Endothelial cell of umbilical vein (primary cell): Measurements from ENCODE around the gene ULK2. TPM values are rescaled to one million over a fixed set of nuclear protein-coding genes. Genes with fewer than 3 reads are reported as not detected.

Experiments
- BruUV-seq: library from RNA; stranded (reverse); fragments of 400-500 nt; replicated peaks from 2 replicates; lab custom pipeline; 2021; lab: Mats Ljungman, UMichigan
- CTCF ChIA-PET: fragments of 300-600, 350-600 bp; sonication (Branson Sonifier 250); formaldehyde crosslinking; loops from one replicate; lab custom pipeline; 2021; ENCODE audit warnings: antibody characterized with exemption, inconsistent platforms; lab: Charles Lee
- POLR2A ChIA-PET: fragments of 300-600, 350-600 bp; sonication (Branson Sonifier 250); formaldehyde crosslinking; loops from one replicate; lab custom pipeline; 2021; ENCODE audit warnings: antibody characterized with exemption, inconsistent platforms; lab: Charles Lee
- DNase-seq: peaks from one replicate; pipeline ENCODE4 v3.0.0-alpha.2; 2011; ENCODE audit warnings: low read depth, low spot score
- FAIRE-seq: peaks from 2 replicates; lab custom pipeline; 2011; peaks lifted over from hg19 to GRCh38; lab: Jason Lieb, UNC
- H2AFZ ChIP-seq: 2 replicates; pipeline ENCODE4 v1.6.0; 2012; ENCODE audit warnings: low read depth, low read length, control low read depth, inconsistent platforms
- H3K27ac ChIP-seq: 2 replicates; pipeline ENCODE4 v1.5.1; 2011; ENCODE audit warnings: low read depth, mild to moderate bottlenecking, control low read depth, low read length, moderate library complexity; ENCODE audit not compliant: insufficient read depth
- H3K27me3 ChIP-seq, 2 experiments: 2 replicates each; pipeline versions ENCODE4 v1.6.0 to v1.6.1; 2011; ENCODE audit warnings: low read length in 2 of 2, mixed read lengths in 1 of 2; ENCODE audit not compliant: control insufficient read depth in 2 of 2, insufficient read depth in 2 of 2
- H3K36me3 ChIP-seq, 2 experiments: 2 replicates in 1 of 2; 3 replicates in 1 of 2; pipeline ENCODE4 v1.5.1; 2011; ENCODE audit warnings: low read length in 2 of 2, mild to moderate bottlenecking in 1 of 2, moderate library complexity in 1 of 2; ENCODE audit not compliant: control insufficient read depth in 2 of 2, insufficient read depth in 2 of 2; ENCODE audit errors: extremely low read depth in 1 of 2
- H3K4me1 ChIP-seq: 3 replicates; pipeline ENCODE4 v1.5.1; 2011; ENCODE audit warnings: mild to moderate bottlenecking, low read length; ENCODE audit not compliant: control insufficient read depth, insufficient read depth; ENCODE audit errors: extremely low read depth
- H3K4me2 ChIP-seq: 2 replicates; pipeline ENCODE4 v1.6.1; 2011; ENCODE audit warnings: low read length, control low read depth, mixed read lengths; ENCODE audit not compliant: insufficient read depth
- H3K4me3 ChIP-seq, 3 experiments: fragments of 200-600 bp in 1 of 3; sonication (generic), shearing (Covaris generic) in 1 of 3; replicated peaks in 1 of 3; 2 replicates each; pipeline ENCODE4 v1.5.1; 2011 to 2016; ENCODE audit warnings: control low read depth in 3 of 3, low read length in 3 of 3, mild to moderate bottlenecking in 2 of 3, inconsistent platforms in 1 of 3, low read depth in 1 of 3, moderate library complexity in 1 of 3; ENCODE audit not compliant: insufficient read depth in 1 of 3
- H3K79me2 ChIP-seq: 2 replicates; pipeline ENCODE4 v1.6.0; 2012; ENCODE audit warnings: low read length, inconsistent platforms; ENCODE audit not compliant: control insufficient read depth, insufficient read depth
- H3K9ac ChIP-seq: replicated peaks from 2 replicates; pipeline ENCODE3; 2011; ENCODE audit warnings: low read length, control low read depth; ENCODE audit not compliant: insufficient read depth; ENCODE audit errors: extremely low read depth
- H3K9me1 ChIP-seq: replicated peaks from 3 replicates; pipeline ENCODE4 v1.6.0; 2011; ENCODE audit warnings: mild to moderate bottlenecking, low read length; ENCODE audit not compliant: control insufficient read depth, insufficient read depth; ENCODE audit errors: extremely low read depth
- H3K9me3 ChIP-seq: replicated peaks from 2 replicates; pipeline ENCODE4 v1.5.1; 2012; ENCODE audit warnings: low read length, inconsistent platforms; ENCODE audit not compliant: control insufficient read depth, insufficient read depth
- H4K20me1 ChIP-seq: replicated peaks from 2 replicates; pipeline ENCODE3; 2011; ENCODE audit warnings: mild to moderate bottlenecking, low read length; ENCODE audit not compliant: control insufficient read depth, insufficient read depth; ENCODE audit errors: extremely low read depth
- CTCF ChIP-seq, 2 donors: IDR thresholded peaks; 1 replicate in 1 of 2; 2 replicates in 1 of 2; pipeline ENCODE4 v1.5.1; 2011; ENCODE audit warnings: low read length in 2 of 2, mild to moderate bottlenecking in 2 of 2, moderate library complexity in 2 of 2, control low read depth in 1 of 2, inconsistent platforms in 1 of 2, low read depth in 1 of 2; ENCODE audit not compliant: insufficient read depth in 1 of 2; ENCODE audit errors: extremely low read depth in 1 of 2
- GATA2 ChIP-seq: IDR thresholded peaks from 2 replicates; pipeline ENCODE4 v1.7.0; 2011; ENCODE audit warnings: low read depth, mild to moderate bottlenecking, moderate library complexity, mixed read lengths, low read length; ENCODE audit not compliant: insufficient read length, insufficient read depth
- JUN ChIP-seq: IDR thresholded peaks from 2 replicates; pipeline ENCODE4 v1.6.1; 2011; ENCODE audit warnings: borderline replicate concordance, low read depth; ENCODE audit not compliant: insufficient read length, insufficient read depth
- MYC ChIP-seq: IDR thresholded peaks from one replicate; pipeline ENCODE4 v1.6.1; 2011; ENCODE audit warnings: mild to moderate bottlenecking, low read depth, low read length
- POLR2AphosphoS5 ChIP-seq: IDR thresholded peaks from 2 replicates; pipeline ENCODE4 v1.6.1; 2012; ENCODE audit warnings: low read depth, mild to moderate bottlenecking, control low read depth, low read length, moderate library complexity; ENCODE audit not compliant: insufficient read depth
- dilution Hi-C: fragments of 300-500 bp; cut with MboI; formaldehyde crosslinking; loops from one replicate; pipeline ENCODE4 v1.15.0; 2019; ENCODE audit warnings: low sequenced_read_pairs; ENCODE audit not compliant: extremely low pct_ligation_motif_present
- intact Hi-C: fragments of 100-400 bp; cut with micrococcal nuclease; formaldehyde crosslinking; loops from one replicate; pipeline ENCODE4 v1.10.0; 2022
- polyA plus RNA-seq, 4 experiments: library from polyadenylated mRNA; depleted of rRNA in 3 of 4; stranded (reverse) in 3 of 4; unstranded in 1 of 4; fragments of >200 nt; gene quantifications; 2 replicates each; pipeline versions ENCODE4 v1.2.1 to v1.2.3, GENCODE V29; 2011 to 2012; ENCODE audit warnings: missing spikeins in 1 of 4
- total RNA-seq: library from RNA; stranded (reverse); gene quantifications from 2 replicates; pipeline ENCODE4 v1.2.3, GENCODE V29; 2021
- TF ChIP-seq, protein P1 (sequence below): IDR thresholded peaks from 2 replicates; pipeline ENCODE4 v1.6.1; 2011; ENCODE audit not compliant: insufficient read depth, insufficient read length

The ULK2 gene
- total and polyA plus RNA-seq, 2 donors (not counting 3 experiments of a cell fraction or from before 2014, with no cell fraction given), result 19.3 to 26.7 TPM

- no peak overlapping the region for H3K27ac ChIP-seq
- H3K27me3 ChIP-seq, result no peaks in the 10 kb centered on the region
- H3K4me3 ChIP-seq, result no peak overlapping the region
- no peak overlapping the region for H3K9ac ChIP-seq
- BruUV-seq, result no TSS peak
- FAIRE-seq (no peak), DNase-seq (no peak)
- no peak overlapping the region for H2AFZ ChIP-seq
- no peaks in the 10 kb centered on the region for H3K9me1 ChIP-seq
- TF ChIP-seq POLR2AphosphoS5, result no peak
- no peak for TF ChIP-seq MYC
- TF ChIP-seq, protein P1, sequence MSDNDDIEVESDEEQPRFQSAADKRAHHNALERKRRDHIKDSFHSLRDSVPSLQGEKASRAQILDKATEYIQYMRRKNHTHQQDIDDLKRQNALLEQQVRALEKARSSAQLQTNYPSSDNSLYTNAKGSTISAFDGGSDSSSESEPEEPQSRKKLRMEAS, result no peak
- no peak for TF ChIP-seq GATA2
- TF ChIP-seq CTCF (IDR thresholded peaks at IDR 0.05; ENCODE audit: extremely low read depth in 1 of 2, insufficient read depth in 1 of 2, low read depth in 1 of 2, low read length in 2 of 2), result no peak
- no peak for TF ChIP-seq JUN
- dilution Hi-C loops, result no loop called here
- intact Hi-C loops, result no loop called here
- H3K9me3 ChIP-seq, result no peaks in the 10 kb centered on the region
- POLR2A ChIA-PET, result no interaction called here
- CTCF ChIA-PET, result no interaction called here
- H3K4me1 ChIP-seq, result no peaks in the 10 kb centered on the region
- H3K4me2 ChIP-seq, result no peak overlapping the region
- H3K79me2 ChIP-seq, result no peaks in the 10 kb centered on the region
- H4K20me1 ChIP-seq, result no peaks in the 10 kb centered on the region
- H3K36me3 ChIP-seq, result peaks cover 3 to 9% of the 10 kb centered on the region in 2 experiments
Measured at GRCh38 chr17:19915245-19915978, 47.7 kb upstream of the ULK2 start.
